HG03196 (cell line): ENCODE data around the gene INF2.
"Not testable (repeated sequence)": the region's sequence is repeated elsewhere in the genome, so short reads cannot be mapped to it uniquely, and the experiment has no call there.

Experiments
- ATAC-seq: cut with Tn5 transposase; IDR thresholded peaks from one replicate; pipeline ENCODE4 v1.9.1; 2021; ENCODE audit not compliant: unreplicated experiment

The INF2 gene

DNA sequence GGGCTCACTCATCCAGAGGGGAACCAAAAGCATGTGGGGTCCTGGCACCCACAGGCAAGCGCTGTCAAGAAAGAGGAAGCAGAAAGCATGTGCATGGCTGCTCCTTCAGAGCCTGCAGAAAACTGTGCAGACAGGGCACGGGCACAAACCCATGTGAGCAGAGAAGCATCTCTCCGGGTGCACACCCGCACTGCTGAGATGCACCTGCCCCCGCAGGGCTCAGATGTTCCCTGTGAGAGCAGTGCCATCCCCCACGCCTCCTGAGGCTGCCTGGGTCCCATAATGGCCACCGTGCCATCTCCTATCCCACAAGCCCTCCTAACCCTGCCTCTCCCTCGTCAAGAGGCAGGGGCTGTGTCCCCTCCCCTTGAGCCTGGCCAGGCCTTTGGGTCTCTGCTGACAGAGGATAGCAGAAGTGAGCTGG, 32.3 kb upstream of the INF2 start:
- ATAC-seq, result no peak

- peak; percentile 49 for ATAC-seq
Measured at GRCh38 chr14:104657563-104658324, 31.7 kb upstream of the INF2 start.

GRCh38 chr14:104658325-104658712, 31.1 kb upstream of the INF2 start:
- ATAC-seq, result no peak

DNA sequence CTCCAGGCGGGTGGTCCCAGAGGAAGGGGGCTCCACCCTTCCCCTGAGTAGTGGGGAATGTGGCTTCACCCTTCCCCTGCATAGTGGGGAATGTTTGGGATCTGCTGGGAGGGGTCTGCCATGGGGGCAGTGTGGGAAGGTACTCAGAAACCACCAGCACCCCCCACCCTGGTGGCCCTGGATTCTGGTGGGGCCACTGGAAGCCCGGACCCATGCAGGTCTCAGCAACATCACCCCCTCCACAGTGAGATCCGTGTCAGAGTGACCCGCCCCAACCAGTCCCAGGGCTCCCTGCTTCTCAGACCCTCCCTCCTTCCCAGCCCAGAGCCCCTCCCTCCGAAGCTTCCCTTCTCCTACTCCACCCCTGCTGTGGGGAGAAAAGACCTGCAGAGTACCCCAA, 30.3 kb upstream of the INF2 start:
- ATAC-seq, result no peak

DNA sequence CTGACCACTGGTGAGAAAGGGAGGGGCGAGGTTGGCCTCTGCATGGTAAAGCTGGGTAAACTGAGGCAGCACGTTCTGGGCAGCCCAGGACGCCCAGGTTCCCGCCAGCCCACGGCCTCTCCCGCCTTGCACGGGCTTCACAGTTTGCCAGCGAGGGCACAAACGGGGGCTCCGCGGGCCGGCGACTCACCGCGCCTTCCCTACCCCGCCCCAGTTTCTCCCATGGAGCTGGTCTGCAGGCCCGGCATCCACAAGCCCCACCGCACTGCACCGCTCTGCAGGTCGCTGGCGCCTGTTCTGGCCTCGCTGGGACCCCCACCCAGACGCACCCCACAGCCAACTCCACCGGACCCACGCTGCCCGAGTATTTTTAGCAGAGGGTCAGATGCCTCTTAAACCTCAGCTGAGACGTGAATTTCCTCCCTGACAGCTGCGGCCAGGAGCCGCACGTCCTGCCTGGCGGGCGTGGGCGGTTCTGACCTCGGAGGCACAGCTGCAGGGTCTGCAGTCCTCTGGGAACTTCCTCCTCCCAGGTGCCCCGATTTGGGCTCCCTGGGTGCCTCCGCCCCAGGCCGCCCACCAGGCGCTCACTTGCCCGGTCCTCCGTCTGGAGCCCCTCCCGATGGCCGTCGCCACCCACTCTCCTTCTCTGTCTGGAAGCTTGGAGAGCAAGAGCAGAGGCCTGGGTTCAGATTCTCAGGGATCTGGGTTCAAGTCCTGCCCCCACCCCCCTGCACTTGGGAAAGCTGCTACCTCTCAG, 29.5 kb upstream of the INF2 start:
- no peak for ATAC-seq

DNA sequence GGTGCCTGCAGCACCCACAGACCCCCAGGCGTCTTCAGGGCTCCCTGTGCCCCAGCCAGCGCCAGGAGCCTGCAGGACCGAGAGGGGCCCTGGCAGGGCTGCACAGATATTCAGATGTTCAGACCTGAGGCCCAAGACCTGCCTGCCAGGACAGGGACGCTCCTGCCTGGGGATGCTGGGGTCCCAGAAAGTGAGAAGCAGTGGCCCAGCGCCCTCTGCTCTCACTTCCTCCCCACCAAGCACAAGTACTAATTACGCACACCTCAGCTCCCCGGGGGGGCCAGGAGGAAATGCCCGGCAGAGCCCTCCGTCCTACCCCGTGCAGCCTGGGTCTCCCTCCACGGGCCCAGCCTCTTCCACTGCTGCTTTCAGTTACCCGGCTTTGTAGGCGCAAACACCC, 28.8 kb upstream of the INF2 start:
- peak; percentile 34 for ATAC-seq

DNA sequence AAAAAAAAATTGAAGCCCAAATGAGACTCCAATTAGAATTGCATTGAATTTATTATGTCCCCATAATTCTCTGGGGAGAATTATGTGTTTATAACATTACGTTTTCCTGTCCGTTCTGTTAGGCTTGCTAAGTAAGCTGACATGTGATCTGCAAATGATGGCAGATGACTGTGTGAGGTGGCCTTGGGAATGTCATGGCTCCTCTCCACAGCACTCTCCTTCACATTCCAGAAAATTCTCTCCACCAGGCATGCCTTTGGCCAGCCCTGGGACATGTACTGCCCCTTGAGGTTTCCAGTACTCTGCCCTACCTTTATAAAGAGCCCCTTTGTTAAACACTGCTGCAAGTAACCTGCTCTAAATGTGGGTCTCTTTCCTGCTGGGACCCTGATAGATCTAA, 28.3 kb upstream of the INF2 start:
- ATAC-seq, result no peak

- not testable (repeated sequence) for ATAC-seq
Measured at GRCh38 chr14:104661528-104662157, 27.8 kb upstream of the INF2 start.

DNA sequence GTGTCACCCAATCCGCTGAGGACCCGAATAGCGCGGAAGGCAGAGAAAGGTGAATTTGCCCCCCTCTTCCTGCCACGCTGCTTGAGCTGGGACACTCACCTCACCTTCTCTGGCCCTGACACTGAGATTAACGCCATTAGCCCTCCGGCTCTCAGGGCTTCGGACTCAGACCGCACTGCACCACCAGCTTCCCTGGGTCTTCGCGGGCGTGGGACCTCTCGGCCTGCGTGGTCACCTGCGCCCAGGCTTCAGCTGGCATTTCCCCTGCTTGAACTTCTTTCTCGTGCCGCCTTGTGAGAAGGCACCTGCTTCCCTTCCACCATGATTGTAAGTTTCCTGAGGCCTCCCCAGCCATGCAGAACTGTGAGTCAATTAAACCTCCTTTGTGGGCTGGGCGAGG, 26.9 kb upstream of the INF2 start:
- not testable (repeated sequence) for ATAC-seq

DNA sequence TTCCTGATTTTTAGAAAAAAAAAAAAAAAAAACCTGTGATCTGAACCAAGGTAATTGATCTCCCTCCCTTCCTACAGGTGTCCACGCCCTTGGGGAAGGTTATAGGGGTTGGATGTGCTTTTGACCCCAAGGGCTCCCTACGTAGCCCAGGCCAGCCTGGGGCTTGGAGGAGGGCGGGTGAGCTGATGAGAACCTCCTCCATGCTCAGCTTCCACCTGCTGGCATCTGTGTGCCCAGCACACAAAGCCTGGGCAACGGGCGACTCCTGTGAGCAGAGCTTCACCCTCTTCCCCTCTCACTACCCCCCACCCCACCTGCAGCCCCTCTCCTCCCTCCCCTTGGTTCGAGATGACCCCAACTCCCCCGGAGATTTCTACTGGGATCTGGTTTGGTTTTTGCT, 25.3 kb upstream of the INF2 start:
- no peak for ATAC-seq

GRCh38 chr14:104664588-104664987, 24.8 kb upstream of the INF2 start:
- ATAC-seq, result no peak

- ATAC-seq, result no peak
Measured at GRCh38 chr14:104665114-104665656, 24.2 kb upstream of the INF2 start.

DNA sequence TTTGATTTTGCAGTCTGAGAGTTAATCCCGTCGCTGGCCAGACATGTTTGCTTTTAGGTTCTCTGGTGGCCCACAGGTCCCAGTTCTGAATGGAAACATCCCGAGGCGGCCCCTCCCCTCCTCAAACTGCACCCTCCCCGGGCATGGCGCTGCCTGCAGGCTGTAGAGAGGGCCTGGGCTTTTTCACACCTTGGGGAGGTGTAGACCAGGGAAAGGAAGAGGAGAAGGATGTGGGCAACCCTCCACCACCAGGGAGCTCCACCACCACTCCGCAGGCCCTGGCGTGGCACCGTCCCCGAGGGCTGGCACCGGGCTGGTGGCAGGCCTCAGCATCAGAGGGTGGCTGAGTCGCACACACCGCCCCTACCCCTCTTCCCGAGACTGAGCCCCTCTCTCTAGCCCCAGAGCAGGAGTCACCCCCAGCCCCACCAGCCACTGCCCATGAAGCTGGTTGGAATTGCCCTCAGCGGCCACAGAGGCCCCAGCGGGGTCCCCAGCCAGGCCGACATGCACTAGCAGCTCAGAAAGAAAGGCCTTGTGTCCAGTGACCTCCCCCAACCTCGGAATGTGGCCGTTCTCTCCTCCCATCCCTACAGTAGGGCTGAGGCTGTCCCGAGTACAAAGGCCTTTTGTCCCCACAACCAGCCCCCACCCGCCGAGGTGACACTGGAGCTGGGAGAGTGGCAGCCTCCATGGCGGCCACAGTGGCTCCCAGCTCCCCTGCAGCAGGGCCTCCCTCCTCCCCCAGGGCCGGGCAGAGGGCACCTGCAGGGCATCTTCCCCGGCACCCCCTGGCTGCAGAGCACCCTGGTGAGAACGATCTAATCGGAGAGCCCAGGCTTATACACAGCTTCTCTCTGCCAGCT, 23.5 kb upstream of the INF2 start:
- no peak for ATAC-seq

- not testable (repeated sequence) for ATAC-seq
Measured at GRCh38 chr14:104666523-104666895, 22.9 kb upstream of the INF2 start.

GRCh38 chr14:104666981-104667380, 22.4 kb upstream of the INF2 start:
- no peak for ATAC-seq

GRCh38 chr14:104669697-104670096, 19.7 kb upstream of the INF2 start:
- ATAC-seq, result no peak

DNA sequence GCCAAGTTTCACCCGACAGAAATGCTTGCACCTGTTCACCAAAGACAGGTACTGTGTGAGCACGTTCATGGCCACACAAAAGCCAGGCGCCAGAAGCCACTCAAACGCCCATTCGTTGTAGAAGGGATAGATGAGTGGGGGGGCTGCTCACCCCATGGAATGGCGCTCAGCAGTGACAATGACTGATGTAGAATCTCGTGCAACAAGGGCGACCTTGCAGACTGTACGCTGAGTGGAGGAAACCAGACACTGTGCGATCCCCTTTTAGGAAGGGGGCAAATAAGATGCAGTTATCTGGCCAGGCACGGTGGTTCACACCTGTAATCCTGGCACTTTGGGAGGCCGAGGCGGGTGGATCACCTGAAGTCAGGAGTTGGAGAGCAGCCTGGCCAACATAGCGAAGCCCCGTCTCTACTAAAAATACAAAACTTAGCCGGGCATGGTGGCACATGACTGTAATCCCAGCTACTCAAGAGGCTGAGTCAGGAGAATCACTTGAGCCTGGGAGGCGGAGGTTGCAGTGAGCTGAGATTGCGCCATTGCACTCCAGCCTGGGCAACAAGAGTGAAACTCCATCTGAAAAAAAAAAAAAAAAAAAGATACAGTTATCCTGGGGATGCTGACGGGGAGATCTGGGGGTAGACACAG, 18.0 kb upstream of the INF2 start:
- ATAC-seq, result not testable (repeated sequence)

DNA sequence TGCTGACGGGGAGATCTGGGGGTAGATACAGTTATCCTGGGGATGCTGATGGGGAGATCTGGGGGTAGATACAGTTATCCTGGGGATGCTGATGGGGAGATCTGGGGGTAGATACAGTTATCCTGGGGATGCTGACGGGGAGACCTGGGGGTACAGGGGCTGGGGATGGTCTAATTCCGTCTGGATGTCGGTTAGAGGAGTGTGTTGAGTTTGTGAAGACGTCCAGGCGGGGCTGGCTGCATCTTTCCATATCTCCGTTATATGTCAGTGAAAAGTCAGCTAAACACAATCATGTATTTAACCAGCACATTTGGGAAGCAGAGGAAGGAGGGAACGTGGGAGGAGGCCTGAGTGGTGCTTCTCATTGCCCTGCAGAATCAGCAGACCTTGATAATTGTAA, 17.3 kb upstream of the INF2 start:
- not testable (repeated sequence) for ATAC-seq

DNA sequence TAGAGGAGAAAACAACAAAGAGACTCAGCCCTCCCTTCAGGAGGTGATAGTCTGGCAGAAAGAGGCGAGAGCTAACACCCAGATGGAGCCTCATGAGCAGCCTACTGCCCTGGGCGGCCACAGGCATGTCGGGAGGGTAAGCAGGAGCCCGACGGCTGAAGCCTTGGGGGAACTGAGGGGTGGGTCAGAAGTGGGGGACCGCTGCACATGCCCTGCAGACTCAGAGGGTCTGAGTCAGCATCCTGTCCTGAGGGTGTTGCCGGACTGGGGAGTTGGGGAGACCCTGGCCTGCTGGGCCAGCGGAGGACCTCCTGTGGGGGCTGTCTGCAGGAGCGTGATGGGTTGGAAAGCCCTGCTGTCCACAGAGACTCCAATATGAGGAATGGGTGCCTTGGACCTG, 15.9 kb upstream of the INF2 start:
- no peak for ATAC-seq

DNA sequence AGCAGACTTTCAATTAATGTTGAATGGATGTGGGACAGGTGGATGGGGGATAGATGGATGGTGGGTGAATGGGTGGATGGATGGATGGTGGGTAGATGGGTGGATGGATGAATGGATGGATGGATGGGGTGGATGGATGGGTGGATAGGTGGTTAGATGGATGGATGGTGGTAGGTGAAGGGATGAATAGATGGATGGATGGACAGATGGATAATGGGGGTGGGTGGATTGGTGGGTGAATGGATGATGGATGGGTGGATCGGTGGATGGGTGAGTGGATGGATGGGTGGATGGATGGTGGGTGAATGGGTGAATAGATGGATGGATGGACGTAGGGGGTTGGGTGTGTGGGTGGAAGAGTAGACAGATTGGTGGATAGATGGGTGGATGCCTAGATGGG, 14.0 kb upstream of the INF2 start:
- no peak for ATAC-seq
